ENCODE measurements around the gene OCLN.
"Not testable (repeated sequence)": the region's sequence is repeated elsewhere in the genome, so short reads cannot be mapped to it uniquely, and the experiment has no call there.

OCLN gene

DNA sequence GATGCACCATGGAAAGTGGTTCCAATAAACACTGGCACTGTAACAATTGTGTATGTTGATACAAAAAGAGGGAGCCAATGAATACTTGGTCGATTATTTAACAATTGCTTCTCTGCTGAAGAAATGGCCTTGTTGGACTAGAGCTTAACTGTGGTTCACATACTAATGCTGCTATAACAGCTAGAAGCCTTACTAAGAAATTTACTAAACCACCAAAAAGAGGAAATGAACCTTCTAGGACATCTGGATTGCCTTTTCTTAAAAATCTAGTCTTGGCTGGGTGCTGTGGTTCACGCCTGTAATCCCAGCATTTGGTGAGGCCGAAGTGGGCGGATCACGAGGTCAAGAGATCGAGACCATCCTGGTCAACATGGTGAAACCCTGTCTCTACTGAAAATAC is 109.4 kb downstream of the OCLN start:
- H3K27ac ChIP-seq; DNase-seq (ENCODE audit: low read depth, low spot score): not testable (repeated sequence)

DNA sequence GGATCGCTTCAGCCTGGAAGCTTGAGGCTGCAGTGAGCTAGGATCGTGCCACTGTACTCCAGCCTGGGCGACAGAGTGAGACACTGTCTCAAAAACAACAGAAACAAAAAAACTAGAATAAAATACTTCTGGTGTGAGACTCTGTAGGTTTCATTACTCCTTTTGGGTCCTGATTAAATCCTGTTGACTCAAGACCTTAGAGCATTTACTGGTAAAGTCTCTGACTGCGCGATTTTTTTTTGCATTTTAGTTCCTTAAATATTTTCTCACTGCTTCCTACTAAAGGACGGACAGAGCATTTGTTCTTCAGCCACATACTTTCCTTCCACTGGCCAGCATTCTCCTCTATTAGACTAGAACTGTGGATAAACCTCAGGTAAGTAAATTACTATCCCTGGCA is 114.2 kb downstream of the OCLN start:
- not testable (repeated sequence) for DNase-seq (ENCODE audit: low read depth, low spot score); H3K27ac ChIP-seq

Measured in epithelial cell of prostate (primary cell).